ENCODE data around the gene TUBG1. TPM values are rescaled to one million over a fixed set of nuclear protein-coding genes. Genes with fewer than 3 reads are reported as not detected.

Gene TUBG1
- total RNA-seq, 6 donors from 2014 or later: 27.3 to 55.4 (median 31.8) TPM

- H3K27ac ChIP-seq: no peak overlapping the region
- H3K4me3 ChIP-seq: no peak overlapping the region
- peaks cover under 1 to 5% (median 3%) of the 10 kb centered on the region in 4 donors for H3K4me1 ChIP-seq
- 91 to 97% methylated on average over 2 of the region's 2 CpGs for WGBS, 2 donors
- TF ChIP-seq POLR2A (IDR thresholded peaks at IDR 0.05) (no peak), POLR2AphosphoS5 (IDR thresholded peaks at IDR 0.05) (no peak), CTCF (IDR thresholded peaks at IDR 0.05) (no peak), EP300 (IDR thresholded peaks at IDR 0.05) (no peak)
- no peaks in the 10 kb centered on the region for H3K9me3 ChIP-seq
- no peak for DNase-seq
- no peaks in the 10 kb centered on the region for H3K27me3 ChIP-seq
- peaks cover 21 to 84% (median 51%) of the 10 kb centered on the region in 4 donors for H3K36me3 ChIP-seq
- no peak for ATAC-seq (ENCODE audit: low FRiP score in 2 of 2)
Observed at GRCh38 chr17:42590886-42591285, 18.6 kb upstream of the TUBG1 start.

GRCh38 chr17:42591411-42591810, 18.1 kb upstream of the TUBG1 start:
- no peaks in the 10 kb centered on the region for H3K4me1 ChIP-seq
- ATAC-seq (ENCODE audit: low FRiP score in 2 of 2): no peak
- H3K27me3 ChIP-seq: no peaks in the 10 kb centered on the region
- TF ChIP-seq CTCF (IDR thresholded peaks at IDR 0.05): no peak
- TF ChIP-seq EP300 (IDR thresholded peaks at IDR 0.05): no peak
- no peak for TF ChIP-seq POLR2AphosphoS5 (IDR thresholded peaks at IDR 0.05)
- TF ChIP-seq POLR2A (IDR thresholded peaks at IDR 0.05): no peak
- no peak for DNase-seq
- H3K4me3 ChIP-seq: no peak overlapping the region
- H3K9me3 ChIP-seq: no peaks in the 10 kb centered on the region
- WGBS, 2 donors: 92 to 97% methylated on average over 9 of the region's 9 CpGs
- no peak overlapping the region for H3K27ac ChIP-seq
- peaks cover 18 to 80% (median 49%) of the 10 kb centered on the region in 4 donors for H3K36me3 ChIP-seq

DNA sequence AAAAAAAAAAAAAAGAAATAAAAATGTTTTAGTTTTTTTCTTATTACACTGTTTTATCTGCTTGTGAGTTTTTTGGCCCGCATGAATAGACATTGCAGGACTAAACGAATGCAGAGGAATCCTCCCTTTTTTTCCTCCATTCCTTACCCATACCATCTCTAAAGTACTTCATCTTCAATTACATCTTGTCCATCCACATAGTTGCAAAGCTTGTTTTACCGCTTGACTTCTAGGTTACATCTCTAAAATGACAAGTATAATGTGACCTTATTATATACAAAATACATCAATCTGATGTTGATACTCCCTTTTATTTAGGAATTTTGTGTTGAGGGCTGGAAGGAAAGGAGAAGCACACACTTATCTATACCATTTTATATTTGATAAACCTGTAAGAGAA, 13.1 kb upstream of the TUBG1 start:
- 81 to 88% methylated on average over 3 of the region's 3 CpGs for WGBS, 2 donors
- peaks cover 10 to 13% (median 12%) of the 10 kb centered on the region in 4 donors for H3K4me1 ChIP-seq
- ATAC-seq (ENCODE audit: low FRiP score in 2 of 2) (no peak), DNase-seq (no peak)
- H3K4me3 ChIP-seq: no peak overlapping the region
- peaks cover 0 to 38% (median 11%) of the 10 kb centered on the region in 4 donors for H3K36me3 ChIP-seq
- no peaks in the 10 kb centered on the region for H3K9me3 ChIP-seq
- TF ChIP-seq POLR2AphosphoS5 (IDR thresholded peaks at IDR 0.05) (no peak), POLR2A (IDR thresholded peaks at IDR 0.05) (no peak), EP300 (IDR thresholded peaks at IDR 0.05) (no peak), CTCF (IDR thresholded peaks at IDR 0.05) (no peak)
- no peak overlapping the region for H3K27ac ChIP-seq
- H3K27me3 ChIP-seq: no peaks in the 10 kb centered on the region

DNA sequence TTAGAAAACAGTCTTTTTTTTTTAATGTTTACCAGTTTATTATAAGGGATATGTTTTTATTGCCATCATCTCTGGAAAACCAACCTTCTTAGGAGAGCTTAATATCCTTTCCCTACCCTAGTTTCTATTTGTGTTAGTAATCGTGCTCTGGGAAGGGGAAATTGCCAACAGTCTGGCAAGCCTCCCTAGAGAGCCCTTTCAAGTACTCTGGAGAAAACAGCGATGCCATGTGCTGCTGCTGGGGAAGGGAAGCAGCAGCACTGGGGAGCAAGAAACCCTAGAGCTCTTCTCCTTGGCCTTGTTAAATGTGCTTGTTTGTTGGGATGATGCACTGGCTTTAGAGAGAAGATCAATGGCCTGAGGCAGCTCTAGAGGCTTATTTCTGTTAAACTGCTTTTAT, 10.6 kb upstream of the TUBG1 start:
- WGBS, 2 donors: 18 to 19% methylated on average over 1 to 2 of the region's 2 CpGs
- peak in 1 of 2 donors; percentile 59 for DNase-seq

More for the DNA sequence above, 10.6 kb upstream of the TUBG1 start:
- Histone ChIP-seq H3K36me3 (peaks cover 0 to 20% (median 5%) of the 10 kb centered on the region in 4 donors), H3K27ac (peak overlapping the region in 2 of 4 donors; percentile 23 to 34), H3K4me1 (peaks cover 10 to 13% (median 12%) of the 10 kb centered on the region in 4 donors), H3K9me3 (no peaks in the 10 kb centered on the region), H3K27me3 (no peaks in the 10 kb centered on the region), H3K4me3 (no peak overlapping the region)
- TF ChIP-seq CTCF (IDR thresholded peaks at IDR 0.05) (no peak), EP300 (IDR thresholded peaks at IDR 0.05) (no peak), POLR2AphosphoS5 (IDR thresholded peaks at IDR 0.05) (no peak), POLR2A (IDR thresholded peaks at IDR 0.05) (no peak)
- ATAC-seq (ENCODE audit: low FRiP score in 2 of 2): no peak

All from upper lobe of left lung (tissue), 6 donors.